ENCODE results near the gene SBF2.

SBF2 gene

GRCh38 chr11:10311802-10312201 is 17.8 kb upstream of the SBF2 start:
- H3K27me3 ChIP-seq (ENCODE audit: insufficient read depth, poor library complexity, severe bottlenecking): no peaks in the 10 kb centered on the region
- H3K4me3 ChIP-seq (replicated peaks; ENCODE audit: insufficient read depth, low read length): no peak overlapping the region
- TF ChIP-seq POLR2AphosphoS5 (IDR thresholded peaks at IDR 0.05; ENCODE audit: low read depth): no peak
- no peak for TF ChIP-seq GABPA (IDR thresholded peaks at IDR 0.05; ENCODE audit: low read depth)
- no peak for DNase-seq (ENCODE audit: low read depth in 1 of 2, low spot score in 1 of 2)
- no peak overlapping the region for H3K27ac ChIP-seq (replicated peaks)

- no peak overlapping the region for H3K27ac ChIP-seq (replicated peaks)
- no peak for DNase-seq (ENCODE audit: low read depth in 1 of 2, low spot score in 1 of 2)
- TF ChIP-seq POLR2AphosphoS5 (IDR thresholded peaks at IDR 0.05; ENCODE audit: low read depth): no peak
- TF ChIP-seq GABPA (IDR thresholded peaks at IDR 0.05; ENCODE audit: low read depth): no peak
- no peak for TF ChIP-seq CTCF (IDR thresholded peaks at IDR 0.05; ENCODE audit: insufficient read depth, low read length)
- no peak for TF ChIP-seq REST (IDR thresholded peaks at IDR 0.05; ENCODE audit: insufficient replicate concordance, low read depth)
- no peak for TF ChIP-seq SPI1 (IDR thresholded peaks at IDR 0.05; ENCODE audit: borderline replicate concordance, low read depth)
- H3K4me3 ChIP-seq (replicated peaks; ENCODE audit: insufficient read depth, low read length): no peak overlapping the region
- no peaks in the 10 kb centered on the region for H3K27me3 ChIP-seq (ENCODE audit: insufficient read depth, poor library complexity, severe bottlenecking)
Observed at GRCh38 chr11:10310301-10310841, 16.4 kb upstream of the SBF2 start.

- no peak for DNase-seq (ENCODE audit: low read depth in 1 of 2, low spot score in 1 of 2)
- TF ChIP-seq GABPA (IDR thresholded peaks at IDR 0.05; ENCODE audit: low read depth): no peak
- Histone ChIP-seq H3K4me3 (replicated peaks; ENCODE audit: insufficient read depth, low read length) (no peak overlapping the region), H3K27me3 (ENCODE audit: insufficient read depth, poor library complexity, severe bottlenecking) (no peaks in the 10 kb centered on the region), H3K27ac (replicated peaks) (no peak overlapping the region)
Observed at GRCh38 chr11:10309163-10310093, 15.4 kb upstream of the SBF2 start.

- H3K27me3 ChIP-seq (ENCODE audit: insufficient read depth, poor library complexity, severe bottlenecking): no peaks in the 10 kb centered on the region
- DNase-seq (ENCODE audit: low read depth in 1 of 2, low spot score in 1 of 2): no peak
- TF ChIP-seq GABPA (IDR thresholded peaks at IDR 0.05; ENCODE audit: low read depth) (no peak), SPI1 (IDR thresholded peaks at IDR 0.05; ENCODE audit: borderline replicate concordance, low read depth) (peak; percentile 16; the same call in 1 of the 2 replicates)
- peak overlapping the region; percentile 45 for H3K4me3 ChIP-seq (replicated peaks; ENCODE audit: insufficient read depth, low read length)
- peak overlapping the region; percentile 41 for H3K27ac ChIP-seq (replicated peaks)
Observed at GRCh38 chr11:10308201-10308954, 14.4 kb upstream of the SBF2 start.

GRCh38 chr11:10307400-10308200 is 13.6 kb upstream of the SBF2 start:
- TF ChIP-seq SPI1 (IDR thresholded peaks at IDR 0.05; ENCODE audit: borderline replicate concordance, low read depth): no peak
- TF ChIP-seq CTCF (IDR thresholded peaks at IDR 0.05; ENCODE audit: insufficient read depth, low read length): peak; percentile 69
- peak; percentile 55; the same call in 1 of the 2 replicates for TF ChIP-seq POLR2AphosphoS5 (IDR thresholded peaks at IDR 0.05; ENCODE audit: low read depth)
- TF ChIP-seq REST (IDR thresholded peaks at IDR 0.05; ENCODE audit: insufficient replicate concordance, low read depth): no peak
- TF ChIP-seq GABPA (IDR thresholded peaks at IDR 0.05; ENCODE audit: low read depth): 0 out of 2 replicates have a peak, but pooled peaks have one; percentile 11
- peak; percentile 69 to 83 for DNase-seq (ENCODE audit: low read depth in 1 of 2, low spot score in 1 of 2)
- Histone ChIP-seq H3K27ac (replicated peaks) (peak overlapping the region; percentile 41), H3K4me3 (replicated peaks; ENCODE audit: insufficient read depth, low read length) (peak overlapping the region; percentile 45), H3K27me3 (ENCODE audit: insufficient read depth, poor library complexity, severe bottlenecking) (no peaks in the 10 kb centered on the region)
